T-helper 17 cell (primary cell): Measurements from ENCODE around the gene PTPRD. TPM values are rescaled to one million over a fixed set of nuclear protein-coding genes. Genes with fewer than 3 reads are reported as not detected.

Experiments
- ATAC-seq: fragments of 150-1000 bp; cut with Tn5 transposase; 2 replicates; pipeline ENCODE4 v1.10.0; 2021; ENCODE audit warnings: mild to moderate bottlenecking, moderate library complexity
- DNase-seq, 3 donors: peaks; one replicate each; pipeline versions ENCODE4 v3.0.0 to v3.0.0-alpha.2; 2020 to 2021
- H3K9me3 ChIP-seq: one replicate; pipeline ENCODE4 v1.7.0; 2013; ENCODE audit warnings: low read length, mild to moderate bottlenecking; ENCODE audit not compliant: control insufficient read depth, poor library complexity, severe bottlenecking
- H3K27ac Mint-ChIP-seq: one replicate; pipeline ENCODE4 v1.8.0; 2022; ENCODE audit warnings: mild to moderate bottlenecking, moderate library complexity, mixed read lengths
- H3K27me3 Mint-ChIP-seq: one replicate; pipeline ENCODE4 v1.8.0; 2022; ENCODE audit warnings: mixed read lengths
- H3K36me3 Mint-ChIP-seq: one replicate; pipeline ENCODE4 v1.8.0; 2022; ENCODE audit warnings: low read depth, mixed read lengths
- H3K4me1 Mint-ChIP-seq: one replicate; pipeline ENCODE4 v1.8.0; 2022; ENCODE audit warnings: mild to moderate bottlenecking, mixed read lengths
- H3K4me3 Mint-ChIP-seq: one replicate; pipeline ENCODE4 v1.8.0; 2022; ENCODE audit warnings: mild to moderate bottlenecking, moderate library complexity, mixed read lengths
- total RNA-seq, 4 donors: library from RNA in 2 of 4; stranded (reverse) in 2 of 4; gene quantifications; one replicate each; pipeline ENCODE4 v1.2.3 and lab custom pipeline; 2022 to 2026

Gene PTPRD
- total RNA-seq, 2 donors from 2014 or later, result not detected

GRCh38 chr9:8764051-8764450, 1848.8 kb downstream of the PTPRD start:
- H3K4me1 Mint-ChIP-seq, result no peaks in the 10 kb centered on the region
- H3K27ac Mint-ChIP-seq, result no peak overlapping the region
- H3K4me3 Mint-ChIP-seq, result no peak overlapping the region
- H3K27me3 Mint-ChIP-seq, result no peaks in the 10 kb centered on the region
- DNase-seq (no peak), ATAC-seq (no peak)
- H3K9me3 ChIP-seq, result no peaks in the 10 kb centered on the region
- no peaks in the 10 kb centered on the region for H3K36me3 Mint-ChIP-seq

GRCh38 chr9:8762479-8763085, 1850.2 kb downstream of the PTPRD start:
- no peaks in the 10 kb centered on the region for H3K27me3 Mint-ChIP-seq
- no peak for DNase-seq
- no peak overlapping the region for H3K4me3 Mint-ChIP-seq
- H3K9me3 ChIP-seq, result no peaks in the 10 kb centered on the region
- H3K36me3 Mint-ChIP-seq, result no peaks in the 10 kb centered on the region
- H3K4me1 Mint-ChIP-seq, result no peaks in the 10 kb centered on the region
- ATAC-seq, result no peak
- H3K27ac Mint-ChIP-seq, result no peak overlapping the region

- Mint-ChIP-seq H3K27me3 (no peaks in the 10 kb centered on the region), H3K4me1 (no peaks in the 10 kb centered on the region)
- no peak for ATAC-seq
Observed at GRCh38 chr9:8760000-8760767, 1852.6 kb downstream of the PTPRD start.

GRCh38 chr9:8757881-8758280, 1854.9 kb downstream of the PTPRD start:
- Mint-ChIP-seq H3K36me3 (no peaks in the 10 kb centered on the region), H3K4me3 (no peak overlapping the region), H3K27ac (no peak overlapping the region), H3K4me1 (no peaks in the 10 kb centered on the region), H3K27me3 (no peaks in the 10 kb centered on the region)
- DNase-seq (no peak), ATAC-seq (no peak)
- no peaks in the 10 kb centered on the region for H3K9me3 ChIP-seq

More at GRCh38 chr9:8760000-8760767, 1852.6 kb downstream of the PTPRD start:
- H3K9me3 ChIP-seq, result no peaks in the 10 kb centered on the region
- Mint-ChIP-seq H3K27ac (no peak overlapping the region), H3K4me3 (no peak overlapping the region), H3K36me3 (no peaks in the 10 kb centered on the region)
- no peak for DNase-seq

- Mint-ChIP-seq H3K27me3 (no peaks in the 10 kb centered on the region), H3K4me3 (no peak overlapping the region), H3K27ac (no peak overlapping the region), H3K36me3 (no peaks in the 10 kb centered on the region), H3K4me1 (no peaks in the 10 kb centered on the region)
- no peaks in the 10 kb centered on the region for H3K9me3 ChIP-seq
- DNase-seq, result no peak
- no peak for ATAC-seq
Observed at GRCh38 chr9:8754751-8755150, 1858.1 kb downstream of the PTPRD start.

GRCh38 chr9:8751406-8751930, 1861.3 kb downstream of the PTPRD start:
- H3K36me3 Mint-ChIP-seq, result no peaks in the 10 kb centered on the region
- no peaks in the 10 kb centered on the region for H3K4me1 Mint-ChIP-seq
- ATAC-seq (no peak), DNase-seq (no peak)
- no peaks in the 10 kb centered on the region for H3K27me3 Mint-ChIP-seq
- no peaks in the 10 kb centered on the region for H3K9me3 ChIP-seq
- H3K4me3 Mint-ChIP-seq, result no peak overlapping the region
- H3K27ac Mint-ChIP-seq, result no peak overlapping the region

GRCh38 chr9:8750639-8751051, 1862.2 kb downstream of the PTPRD start:
- H3K9me3 ChIP-seq, result no peaks in the 10 kb centered on the region
- Mint-ChIP-seq H3K4me1 (no peaks in the 10 kb centered on the region), H3K4me3 (no peak overlapping the region), H3K36me3 (no peaks in the 10 kb centered on the region), H3K27me3 (no peaks in the 10 kb centered on the region), H3K27ac (no peak overlapping the region)
- DNase-seq, result no peak
- ATAC-seq, result no peak

GRCh38 chr9:8745347-8745746, 1867.5 kb downstream of the PTPRD start:
- Mint-ChIP-seq H3K27ac (no peak overlapping the region), H3K4me3 (no peak overlapping the region), H3K36me3 (no peaks in the 10 kb centered on the region), H3K27me3 (no peaks in the 10 kb centered on the region), H3K4me1 (no peaks in the 10 kb centered on the region)
- DNase-seq, result no peak
- H3K9me3 ChIP-seq, result no peaks in the 10 kb centered on the region
- ATAC-seq, result no peak

GRCh38 chr9:8738945-8739344, 1873.9 kb downstream of the PTPRD start:
- no peaks in the 10 kb centered on the region for H3K9me3 ChIP-seq
- H3K36me3 Mint-ChIP-seq, result no peaks in the 10 kb centered on the region
- H3K27me3 Mint-ChIP-seq, result peaks cover under 1% of the 10 kb centered on the region
- ATAC-seq, result no peak
- no peak overlapping the region for H3K4me3 Mint-ChIP-seq
- no peak overlapping the region for H3K27ac Mint-ChIP-seq
- no peak for DNase-seq
- no peaks in the 10 kb centered on the region for H3K4me1 Mint-ChIP-seq

- ATAC-seq (no peak), DNase-seq (no peak)
- H3K9me3 ChIP-seq, result no peaks in the 10 kb centered on the region
- Mint-ChIP-seq H3K27me3 (peaks cover 15% of the 10 kb centered on the region), H3K36me3 (no peaks in the 10 kb centered on the region), H3K27ac (no peak overlapping the region), H3K4me3 (no peak overlapping the region), H3K4me1 (no peaks in the 10 kb centered on the region)
Observed at GRCh38 chr9:8736805-8737204, 1876.0 kb downstream of the PTPRD start.

- no peak overlapping the region for H3K27ac Mint-ChIP-seq
- H3K9me3 ChIP-seq, result no peaks in the 10 kb centered on the region
- no peaks in the 10 kb centered on the region for H3K36me3 Mint-ChIP-seq
- H3K4me3 Mint-ChIP-seq, result no peak overlapping the region
- H3K4me1 Mint-ChIP-seq, result no peaks in the 10 kb centered on the region
- DNase-seq (no peak), ATAC-seq (no peak)
- peaks cover 25% of the 10 kb centered on the region for H3K27me3 Mint-ChIP-seq
Observed at GRCh38 chr9:8734760-8735159, 1878.0 kb downstream of the PTPRD start.

GRCh38 chr9:8733131-8733954, 1879.5 kb downstream of the PTPRD start:
- no peak for DNase-seq
- no peaks in the 10 kb centered on the region for H3K9me3 ChIP-seq
- H3K27me3 Mint-ChIP-seq, result peaks cover 33% of the 10 kb centered on the region
- ATAC-seq, result no peak
- no peak overlapping the region for H3K27ac Mint-ChIP-seq
- H3K36me3 Mint-ChIP-seq, result no peaks in the 10 kb centered on the region
- no peaks in the 10 kb centered on the region for H3K4me1 Mint-ChIP-seq
- H3K4me3 Mint-ChIP-seq, result no peak overlapping the region

GRCh38 chr9:8732367-8733075, 1880.3 kb downstream of the PTPRD start:
- Mint-ChIP-seq H3K27ac (no peak overlapping the region), H3K27me3 (peaks cover 33% of the 10 kb centered on the region), H3K36me3 (no peaks in the 10 kb centered on the region), H3K4me3 (no peak overlapping the region), H3K4me1 (no peaks in the 10 kb centered on the region)
- no peak for DNase-seq
- ATAC-seq, result no peak
- no peaks in the 10 kb centered on the region for H3K9me3 ChIP-seq
